C4-2B (cell line): ENCODE results near the gene NECAB2.

Source experiments
- ZFX ChIP-seq: fragments of 450-650 bp; IDR thresholded peaks from 2 replicates; pipeline ENCODE4 v1.6.1; 2017
- TF ChIP-seq, protein P1 (sequence below): fragments of 450-650 bp; conservative IDR thresholded peaks from 2 replicates; pipeline ENCODE4 v1.5.1; 2017; ENCODE audit warnings: mild to moderate bottlenecking

DNA sequence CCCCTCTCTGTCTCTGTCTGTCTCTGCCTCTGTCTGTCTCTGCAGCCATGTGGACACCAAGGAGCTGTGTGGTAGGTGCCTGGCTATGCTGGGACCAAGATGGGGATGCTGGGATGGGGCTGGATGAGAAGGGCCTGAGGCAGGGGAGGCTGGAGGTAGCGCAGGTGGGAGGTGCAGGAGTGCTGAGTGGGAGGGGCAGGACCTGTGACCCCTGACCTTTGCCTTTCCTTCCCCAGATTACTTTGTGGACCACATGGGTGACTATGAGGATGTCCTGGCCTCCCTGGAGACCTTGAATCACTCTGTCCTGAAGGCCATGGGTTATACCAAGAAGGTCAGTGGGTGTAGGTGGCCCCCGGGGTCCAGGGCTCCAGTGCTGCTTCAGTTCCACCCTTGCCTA, 12.8 kb downstream of the NECAB2 start:
- TF ChIP-seq, protein P1, sequence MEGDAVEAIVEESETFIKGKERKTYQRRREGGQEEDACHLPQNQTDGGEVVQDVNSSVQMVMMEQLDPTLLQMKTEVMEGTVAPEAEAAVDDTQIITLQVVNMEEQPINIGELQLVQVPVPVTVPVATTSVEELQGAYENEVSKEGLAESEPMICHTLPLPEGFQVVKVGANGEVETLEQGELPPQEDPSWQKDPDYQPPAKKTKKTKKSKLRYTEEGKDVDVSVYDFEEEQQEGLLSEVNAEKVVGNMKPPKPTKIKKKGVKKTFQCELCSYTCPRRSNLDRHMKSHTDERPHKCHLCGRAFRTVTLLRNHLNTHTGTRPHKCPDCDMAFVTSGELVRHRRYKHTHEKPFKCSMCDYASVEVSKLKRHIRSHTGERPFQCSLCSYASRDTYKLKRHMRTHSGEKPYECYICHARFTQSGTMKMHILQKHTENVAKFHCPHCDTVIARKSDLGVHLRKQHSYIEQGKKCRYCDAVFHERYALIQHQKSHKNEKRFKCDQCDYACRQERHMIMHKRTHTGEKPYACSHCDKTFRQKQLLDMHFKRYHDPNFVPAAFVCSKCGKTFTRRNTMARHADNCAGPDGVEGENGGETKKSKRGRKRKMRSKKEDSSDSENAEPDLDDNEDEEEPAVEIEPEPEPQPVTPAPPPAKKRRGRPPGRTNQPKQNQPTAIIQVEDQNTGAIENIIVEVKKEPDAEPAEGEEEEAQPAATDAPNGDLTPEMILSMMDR: no peak
- no peak for TF ChIP-seq ZFX
